OCI-LY3 (cell line): ENCODE measurements around the gene INS.

ENCODE experiments used
- EZH2phosphoT487 ChIP-seq: fragments of 200-600 bp; shearing (Covaris generic); IDR thresholded peaks from 2 replicates; pipeline ENCODE4 v1.6.1; 2018; ENCODE audit warnings: antibody characterized with exemption, mixed run types, low read depth
- TF ChIP-seq, protein P1 (sequence below): fragments of 200-600, 300-600 bp; sonication (generic); IDR thresholded peaks from 2 replicates; pipeline ENCODE4 v1.5.1; 2014; ENCODE audit warnings: antibody characterized with exemption, low read length, low read depth

DNA sequence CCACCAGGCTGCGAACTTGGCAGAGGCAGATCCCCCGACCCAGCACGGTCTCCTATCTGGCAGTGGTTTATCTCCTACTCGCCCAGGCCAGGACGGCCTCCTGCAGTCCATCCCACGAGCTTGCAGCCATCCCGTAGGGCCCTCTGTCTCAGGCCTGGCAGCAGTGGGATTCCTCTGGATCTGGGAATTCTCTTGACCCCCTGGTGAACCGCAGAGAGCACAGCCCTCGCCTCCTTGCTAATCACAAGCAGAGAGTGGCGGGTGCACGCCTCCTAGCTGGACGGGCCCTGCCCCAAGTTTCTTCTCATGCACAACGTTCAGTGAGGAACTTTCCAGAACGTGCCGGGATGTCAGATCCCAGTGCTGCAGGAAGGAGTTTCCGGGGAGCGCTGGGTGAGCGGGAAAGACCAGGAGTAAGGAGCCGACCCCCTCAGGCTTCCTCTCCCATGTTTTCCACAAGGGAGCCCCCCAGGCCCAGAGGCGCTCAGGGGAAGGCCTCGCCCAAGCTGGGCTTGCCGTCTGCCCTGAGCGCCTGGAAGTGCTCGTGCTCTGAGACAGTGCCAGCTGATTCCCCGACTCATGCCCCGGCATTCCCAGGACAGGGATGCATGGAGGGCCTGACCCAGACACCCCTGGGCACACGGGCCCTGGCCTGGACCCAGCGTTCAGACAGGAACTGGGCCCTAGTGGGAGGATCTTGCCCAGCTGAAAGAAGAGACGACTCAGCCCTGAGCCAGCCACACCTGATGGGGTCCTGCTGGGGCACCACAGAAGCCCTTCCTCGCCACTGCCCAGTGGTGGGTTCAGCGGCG lies 46.4 kb downstream of the INS start:
- TF ChIP-seq, protein P1, sequence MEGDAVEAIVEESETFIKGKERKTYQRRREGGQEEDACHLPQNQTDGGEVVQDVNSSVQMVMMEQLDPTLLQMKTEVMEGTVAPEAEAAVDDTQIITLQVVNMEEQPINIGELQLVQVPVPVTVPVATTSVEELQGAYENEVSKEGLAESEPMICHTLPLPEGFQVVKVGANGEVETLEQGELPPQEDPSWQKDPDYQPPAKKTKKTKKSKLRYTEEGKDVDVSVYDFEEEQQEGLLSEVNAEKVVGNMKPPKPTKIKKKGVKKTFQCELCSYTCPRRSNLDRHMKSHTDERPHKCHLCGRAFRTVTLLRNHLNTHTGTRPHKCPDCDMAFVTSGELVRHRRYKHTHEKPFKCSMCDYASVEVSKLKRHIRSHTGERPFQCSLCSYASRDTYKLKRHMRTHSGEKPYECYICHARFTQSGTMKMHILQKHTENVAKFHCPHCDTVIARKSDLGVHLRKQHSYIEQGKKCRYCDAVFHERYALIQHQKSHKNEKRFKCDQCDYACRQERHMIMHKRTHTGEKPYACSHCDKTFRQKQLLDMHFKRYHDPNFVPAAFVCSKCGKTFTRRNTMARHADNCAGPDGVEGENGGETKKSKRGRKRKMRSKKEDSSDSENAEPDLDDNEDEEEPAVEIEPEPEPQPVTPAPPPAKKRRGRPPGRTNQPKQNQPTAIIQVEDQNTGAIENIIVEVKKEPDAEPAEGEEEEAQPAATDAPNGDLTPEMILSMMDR: no peak
- TF ChIP-seq EZH2phosphoT487: no peak
